ENCODE measurements around the gene ARL6IP4.

ARL6IP4 gene

GRCh38 chr12:122994781-122995502, 14.5 kb downstream of the ARL6IP4 start:
- no peak for TF ChIP-seq CREB1 (IDR thresholded peaks at IDR 0.05; ENCODE audit: low read depth)

GRCh38 chr12:122995503-122996187, 15.2 kb downstream of the ARL6IP4 start:
- TF ChIP-seq FOXM1 (IDR thresholded peaks at IDR 0.05; ENCODE audit: borderline replicate concordance, low read depth), result no peak
- TF ChIP-seq TEAD4 (IDR thresholded peaks at IDR 0.05), result no peak
- no peak for TF ChIP-seq CREB1 (IDR thresholded peaks at IDR 0.05; ENCODE audit: low read depth)
- no peak for TF ChIP-seq YY1 (IDR thresholded peaks at IDR 0.05; ENCODE audit: low read depth)
- no peak for TF ChIP-seq EP300 (IDR thresholded peaks at IDR 0.05; ENCODE audit: borderline replicate concordance)
- no peak for TF ChIP-seq EGR1 (IDR thresholded peaks at IDR 0.05)
- TF ChIP-seq CEBPB (IDR thresholded peaks at IDR 0.05), result no peak
- no peak for TF ChIP-seq REST (IDR thresholded peaks at IDR 0.05; ENCODE audit: low read depth)
- no peak for TF ChIP-seq USF1 (IDR thresholded peaks at IDR 0.05)
- TF ChIP-seq NFIC (IDR thresholded peaks at IDR 0.05), result no peak
- no peak for TF ChIP-seq TCF12 (IDR thresholded peaks at IDR 0.05; ENCODE audit: low read depth)
- no peak for TF ChIP-seq TAF1 (IDR thresholded peaks at IDR 0.05; ENCODE audit: low read depth)
- TF ChIP-seq RAD21 (IDR thresholded peaks at IDR 0.05; ENCODE audit: low read depth), result no peak
- no peak for TF ChIP-seq ZBTB7A (IDR thresholded peaks at IDR 0.05; ENCODE audit: low read depth)
- TF ChIP-seq MAX (IDR thresholded peaks at IDR 0.05), result no peak

- TF ChIP-seq EP300 (IDR thresholded peaks at IDR 0.05; ENCODE audit: borderline replicate concordance) (no peak), USF1 (IDR thresholded peaks at IDR 0.05) (no peak), MAX (IDR thresholded peaks at IDR 0.05) (no peak), NFIC (IDR thresholded peaks at IDR 0.05) (no peak), ZBTB7A (IDR thresholded peaks at IDR 0.05; ENCODE audit: low read depth) (no peak), EGR1 (IDR thresholded peaks at IDR 0.05) (no peak), RAD21 (IDR thresholded peaks at IDR 0.05; ENCODE audit: low read depth) (no peak), REST (IDR thresholded peaks at IDR 0.05; ENCODE audit: low read depth) (no peak), YY1 (IDR thresholded peaks at IDR 0.05; ENCODE audit: low read depth) (no peak)
Observed at GRCh38 chr12:122996188-122996601, 15.7 kb downstream of the ARL6IP4 start.

GRCh38 chr12:122996621-122997342, 16.3 kb downstream of the ARL6IP4 start:
- TF ChIP-seq TCF12 (IDR thresholded peaks at IDR 0.05; ENCODE audit: low read depth), result no peak
- no peak for TF ChIP-seq MAX (IDR thresholded peaks at IDR 0.05)
- no peak for TF ChIP-seq ZBTB7A (IDR thresholded peaks at IDR 0.05; ENCODE audit: low read depth)
- TF ChIP-seq EGR1 (IDR thresholded peaks at IDR 0.05), result no peak
- no peak for TF ChIP-seq EP300 (IDR thresholded peaks at IDR 0.05; ENCODE audit: borderline replicate concordance)
- TF ChIP-seq NFIC (IDR thresholded peaks at IDR 0.05), result no peak
- TF ChIP-seq RAD21 (IDR thresholded peaks at IDR 0.05; ENCODE audit: low read depth), result no peak
- TF ChIP-seq REST (IDR thresholded peaks at IDR 0.05; ENCODE audit: low read depth), result no peak
- no peak for TF ChIP-seq TAF1 (IDR thresholded peaks at IDR 0.05; ENCODE audit: low read depth)
- TF ChIP-seq CREB1 (IDR thresholded peaks at IDR 0.05; ENCODE audit: low read depth), result no peak
- TF ChIP-seq TEAD4 (IDR thresholded peaks at IDR 0.05), result no peak
- TF ChIP-seq USF1 (IDR thresholded peaks at IDR 0.05), result no peak
- TF ChIP-seq FOXM1 (IDR thresholded peaks at IDR 0.05; ENCODE audit: borderline replicate concordance, low read depth), result no peak
- no peak for TF ChIP-seq YY1 (IDR thresholded peaks at IDR 0.05; ENCODE audit: low read depth)
- no peak for TF ChIP-seq CEBPB (IDR thresholded peaks at IDR 0.05)
